LHCN-M2 (cell line): ENCODE results near the gene ABCA9. TPM values are rescaled to one million over a fixed set of nuclear protein-coding genes. Genes with fewer than 3 reads are reported as not detected.
"Not testable (repeated sequence)": the region's sequence is repeated elsewhere in the genome, so short reads cannot be mapped to it uniquely, and the experiment has no call there.

Experiments used
- DNase-seq: peaks from one replicate; pipeline ENCODE4 v3.0.0-alpha.2; 2012; ENCODE audit warnings: low read depth
- total RNA-seq: library from RNA; depleted of rRNA; stranded (reverse); fragments of >200 nt; gene quantifications from 2 replicates; pipeline ENCODE4 v1.2.3, GENCODE V29; 2014; rRNA removed

The ABCA9 gene
- total RNA-seq, 1 experiment from 2014 or later = not detected

- DNase-seq = no peak
These were observed 105.4 kb downstream of the ABCA9 start, which contains the start of gene ABCA8 for GRCh38 chr17:68955181-68955841. ABCA8 (minus strand) TSS chr17:68955392; CDS start chr17:68942034, 13,358 bp downstream.

- no peak for DNase-seq
These were observed 106.4 kb downstream of the ABCA9 start for GRCh38 chr17:68954146-68954896.

GRCh38 chr17:68953340-68953997, 107.3 kb downstream of the ABCA9 start:
- DNase-seq = no peak

GRCh38 chr17:68950725-68951124, 110.0 kb downstream of the ABCA9 start:
- DNase-seq = no peak

- not testable (repeated sequence) for DNase-seq
These were observed 112.9 kb downstream of the ABCA9 start for GRCh38 chr17:68947868-68948267.

- DNase-seq = no peak
These were observed 116.2 kb downstream of the ABCA9 start for GRCh38 chr17:68944435-68945035.

- not testable (repeated sequence) for DNase-seq
These were observed 116.9 kb downstream of the ABCA9 start for GRCh38 chr17:68943812-68944182.

GRCh38 chr17:68943123-68943811, 117.5 kb downstream of the ABCA9 start:
- no peak for DNase-seq

- DNase-seq = no peak
These were observed 118.3 kb downstream of the ABCA9 start for GRCh38 chr17:68942389-68942788.

- DNase-seq = no peak
These were observed 119.0 kb downstream of the ABCA9 start for GRCh38 chr17:68941761-68942160.

- no peak for DNase-seq
These were observed 121.5 kb downstream of the ABCA9 start for GRCh38 chr17:68939195-68939594.

- DNase-seq = no peak
These were observed 122.7 kb downstream of the ABCA9 start for GRCh38 chr17:68937890-68938514.

GRCh38 chr17:68927516-68927915, 133.2 kb downstream of the ABCA9 start:
- no peak for DNase-seq

- no peak for DNase-seq
These were observed 135.7 kb downstream of the ABCA9 start for GRCh38 chr17:68924793-68925720.

Other genes starting within 250 kb of the ABCA9 start
- not detected in 2 replicates for gene ABCA8, start 105.5 kb downstream of the ABCA9 start, total RNA-seq
- 0.17 and 0.38 TPM in 2 replicates for gene ABCA6, start 81.0 kb upstream of the ABCA9 start, total RNA-seq
- not detected in 2 replicates for gene ABCA10, start 167.9 kb upstream of the ABCA9 start, total RNA-seq